ENCODE measurements around the gene FNDC8.

Gene FNDC8

DNA sequence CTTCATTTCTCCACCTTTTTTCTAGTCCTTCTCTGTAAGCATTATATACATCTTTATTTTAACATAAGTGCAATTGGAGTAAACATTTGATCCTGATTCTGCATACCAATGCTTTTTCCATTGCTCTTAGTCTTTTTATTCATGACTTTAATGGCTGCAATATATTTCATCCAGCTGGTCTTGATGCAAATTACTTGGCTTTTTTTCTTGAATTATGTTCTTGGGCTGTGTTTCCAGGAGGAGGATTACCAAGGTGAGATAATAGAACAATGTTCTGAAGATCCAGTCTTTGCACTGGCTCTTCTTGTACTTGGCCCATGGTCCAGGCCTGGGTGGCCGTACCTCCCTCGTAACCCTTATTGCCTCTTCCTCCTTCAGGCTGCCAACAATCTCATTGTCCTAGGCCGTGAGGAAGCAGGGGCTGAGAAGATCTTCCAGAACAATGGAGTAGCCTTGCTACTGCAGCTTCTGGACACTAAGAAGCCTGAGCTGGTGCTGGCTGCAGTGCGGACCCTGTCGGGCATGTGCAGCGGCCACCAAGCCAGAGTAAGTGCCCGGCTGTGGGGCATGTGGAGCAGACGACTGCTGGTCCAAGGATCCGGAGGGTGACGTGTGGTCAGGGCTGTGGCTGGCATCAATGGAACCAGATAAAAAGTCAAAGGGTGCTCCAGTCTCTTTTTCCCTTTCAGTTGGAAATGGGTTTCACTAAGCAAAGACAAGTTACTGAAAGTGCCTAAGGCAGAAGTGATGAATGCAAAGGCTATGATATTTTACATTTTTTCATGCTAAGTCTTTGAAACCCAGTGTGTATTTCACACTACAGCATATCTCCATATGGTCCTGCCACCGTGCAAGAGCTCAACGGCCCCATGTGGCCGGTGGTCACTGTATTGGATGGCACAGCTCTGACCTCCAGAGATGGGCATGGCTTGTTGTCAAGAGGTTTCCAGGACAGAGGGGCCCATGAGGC, 33.1 kb downstream of the FNDC8 start:
- no peak overlapping the region for H3K4me3 ChIP-seq (ENCODE audit: low read depth in 1 of 2, low read length in 1 of 2)
- TF ChIP-seq, protein P1, sequence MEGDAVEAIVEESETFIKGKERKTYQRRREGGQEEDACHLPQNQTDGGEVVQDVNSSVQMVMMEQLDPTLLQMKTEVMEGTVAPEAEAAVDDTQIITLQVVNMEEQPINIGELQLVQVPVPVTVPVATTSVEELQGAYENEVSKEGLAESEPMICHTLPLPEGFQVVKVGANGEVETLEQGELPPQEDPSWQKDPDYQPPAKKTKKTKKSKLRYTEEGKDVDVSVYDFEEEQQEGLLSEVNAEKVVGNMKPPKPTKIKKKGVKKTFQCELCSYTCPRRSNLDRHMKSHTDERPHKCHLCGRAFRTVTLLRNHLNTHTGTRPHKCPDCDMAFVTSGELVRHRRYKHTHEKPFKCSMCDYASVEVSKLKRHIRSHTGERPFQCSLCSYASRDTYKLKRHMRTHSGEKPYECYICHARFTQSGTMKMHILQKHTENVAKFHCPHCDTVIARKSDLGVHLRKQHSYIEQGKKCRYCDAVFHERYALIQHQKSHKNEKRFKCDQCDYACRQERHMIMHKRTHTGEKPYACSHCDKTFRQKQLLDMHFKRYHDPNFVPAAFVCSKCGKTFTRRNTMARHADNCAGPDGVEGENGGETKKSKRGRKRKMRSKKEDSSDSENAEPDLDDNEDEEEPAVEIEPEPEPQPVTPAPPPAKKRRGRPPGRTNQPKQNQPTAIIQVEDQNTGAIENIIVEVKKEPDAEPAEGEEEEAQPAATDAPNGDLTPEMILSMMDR (IDR thresholded peaks at IDR 0.05), result no peak

DNA sequence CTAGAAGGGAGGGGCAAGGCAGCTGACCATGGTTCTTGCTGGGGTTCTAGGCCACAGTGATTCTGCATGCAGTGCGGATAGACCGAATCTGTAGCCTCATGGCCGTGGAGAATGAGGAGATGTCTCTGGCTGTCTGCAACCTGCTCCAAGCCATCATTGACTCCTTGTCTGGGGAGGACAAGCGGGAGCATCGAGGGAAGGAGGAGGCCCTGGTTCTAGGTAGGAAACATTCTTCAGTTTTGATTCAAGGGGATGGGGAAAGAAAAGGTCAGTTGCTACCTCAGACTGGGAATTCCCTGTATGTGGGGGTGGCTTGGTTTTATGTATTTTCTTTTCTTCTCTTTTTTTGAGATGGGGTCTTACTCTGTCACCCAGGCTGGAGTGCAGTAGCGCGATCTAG, 33.8 kb downstream of the FNDC8 start:
- Histone ChIP-seq H3K27me3 (peaks cover 6% of the 10 kb centered on the region), H3K27ac (no peak overlapping the region), H3K9me3 (no peaks in the 10 kb centered on the region), H3K36me3 (no peaks in the 10 kb centered on the region), H3K4me1 (ENCODE audit: control insufficient read depth in 1 of 2, insufficient read depth in 1 of 2, low read depth in 1 of 2, low read length in 1 of 2) (no peaks in the 10 kb centered on the region), H3K4me3 (ENCODE audit: low read depth in 1 of 2, low read length in 1 of 2) (no peak overlapping the region)
- TF ChIP-seq, protein P1 (IDR thresholded peaks at IDR 0.05), result no peak

More for the DNA sequence above, 33.1 kb downstream of the FNDC8 start:
- Histone ChIP-seq H3K27ac (no peak overlapping the region), H3K27me3 (peaks cover 6% of the 10 kb centered on the region), H3K4me1 (ENCODE audit: control insufficient read depth in 1 of 2, insufficient read depth in 1 of 2, low read depth in 1 of 2, low read length in 1 of 2) (no peaks in the 10 kb centered on the region), H3K36me3 (no peaks in the 10 kb centered on the region), H3K9me3 (no peaks in the 10 kb centered on the region)

GRCh38 chr17:35159940-35160339, 38.5 kb downstream of the FNDC8 start:
- H3K4me1 ChIP-seq (ENCODE audit: control insufficient read depth in 1 of 2, insufficient read depth in 1 of 2, low read depth in 1 of 2, low read length in 1 of 2), result no peaks in the 10 kb centered on the region
- H3K9me3 ChIP-seq, result no peaks in the 10 kb centered on the region
- TF ChIP-seq, protein P1 (IDR thresholded peaks at IDR 0.05), result no peak
- peaks cover 32% of the 10 kb centered on the region for H3K27me3 ChIP-seq
- H3K4me3 ChIP-seq (ENCODE audit: low read depth in 1 of 2, low read length in 1 of 2), result no peak overlapping the region
- no peaks in the 10 kb centered on the region for H3K36me3 ChIP-seq
- no peak overlapping the region for H3K27ac ChIP-seq

GRCh38 chr17:35160354-35161201, 39.2 kb downstream of the FNDC8 start:
- TF ChIP-seq, protein P1 (IDR thresholded peaks at IDR 0.05), result no peak
- Histone ChIP-seq H3K36me3 (no peaks in the 10 kb centered on the region), H3K4me3 (ENCODE audit: low read depth in 1 of 2, low read length in 1 of 2) (no peak overlapping the region), H3K27ac (no peak overlapping the region), H3K27me3 (peaks cover 38% of the 10 kb centered on the region), H3K4me1 (ENCODE audit: control insufficient read depth in 1 of 2, insufficient read depth in 1 of 2, low read depth in 1 of 2, low read length in 1 of 2) (no peaks in the 10 kb centered on the region), H3K9me3 (no peaks in the 10 kb centered on the region)

GRCh38 chr17:35161281-35161761, 39.9 kb downstream of the FNDC8 start:
- TF ChIP-seq, protein P1 (IDR thresholded peaks at IDR 0.05), result no peak
- H3K27me3 ChIP-seq, result peaks cover 38% of the 10 kb centered on the region
- H3K4me3 ChIP-seq (ENCODE audit: low read depth in 1 of 2, low read length in 1 of 2), result no peak overlapping the region
- H3K4me1 ChIP-seq (ENCODE audit: control insufficient read depth in 1 of 2, insufficient read depth in 1 of 2, low read depth in 1 of 2, low read length in 1 of 2), result no peaks in the 10 kb centered on the region
- no peak overlapping the region for H3K27ac ChIP-seq
- H3K9me3 ChIP-seq, result no peaks in the 10 kb centered on the region
- no peaks in the 10 kb centered on the region for H3K36me3 ChIP-seq
